ENCODE data around the gene GHDC. TPM values are rescaled to one million over a fixed set of nuclear protein-coding genes. Genes with fewer than 3 reads are reported as not detected.

GHDC gene, protein sequence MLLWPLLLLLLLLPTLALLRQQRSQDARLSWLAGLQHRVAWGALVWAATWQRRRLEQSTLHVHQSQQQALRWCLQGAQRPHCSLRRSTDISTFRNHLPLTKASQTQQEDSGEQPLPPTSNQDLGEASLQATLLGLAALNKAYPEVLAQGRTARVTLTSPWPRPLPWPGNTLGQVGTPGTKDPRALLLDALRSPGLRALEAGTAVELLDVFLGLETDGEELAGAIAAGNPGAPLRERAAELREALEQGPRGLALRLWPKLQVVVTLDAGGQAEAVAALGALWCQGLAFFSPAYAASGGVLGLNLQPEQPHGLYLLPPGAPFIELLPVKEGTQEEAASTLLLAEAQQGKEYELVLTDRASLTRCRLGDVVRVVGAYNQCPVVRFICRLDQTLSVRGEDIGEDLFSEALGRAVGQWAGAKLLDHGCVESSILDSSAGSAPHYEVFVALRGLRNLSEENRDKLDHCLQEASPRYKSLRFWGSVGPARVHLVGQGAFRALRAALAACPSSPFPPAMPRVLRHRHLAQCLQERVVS
- 21.5 and 28.6 TPM in 2 replicates for total RNA-seq (2021)
- Bru-seq, nascent RNA, result percentile 39 among the genes with signal in this experiment
- BruChase-seq, experiment 1, labeled RNA remaining after a 2-hour chase, result percentile 49 among the genes with signal in this experiment
- percentile 59 among the genes with signal in this experiment for BruChase-seq, experiment 2, labeled RNA remaining after a 6-hour chase
- long read RNA-seq, partial matches to known transcripts, result 6 of 9 reads
- long read RNA-seq, other reads (novel, unspliced or antisense), result 2 of 9 reads

DNA sequence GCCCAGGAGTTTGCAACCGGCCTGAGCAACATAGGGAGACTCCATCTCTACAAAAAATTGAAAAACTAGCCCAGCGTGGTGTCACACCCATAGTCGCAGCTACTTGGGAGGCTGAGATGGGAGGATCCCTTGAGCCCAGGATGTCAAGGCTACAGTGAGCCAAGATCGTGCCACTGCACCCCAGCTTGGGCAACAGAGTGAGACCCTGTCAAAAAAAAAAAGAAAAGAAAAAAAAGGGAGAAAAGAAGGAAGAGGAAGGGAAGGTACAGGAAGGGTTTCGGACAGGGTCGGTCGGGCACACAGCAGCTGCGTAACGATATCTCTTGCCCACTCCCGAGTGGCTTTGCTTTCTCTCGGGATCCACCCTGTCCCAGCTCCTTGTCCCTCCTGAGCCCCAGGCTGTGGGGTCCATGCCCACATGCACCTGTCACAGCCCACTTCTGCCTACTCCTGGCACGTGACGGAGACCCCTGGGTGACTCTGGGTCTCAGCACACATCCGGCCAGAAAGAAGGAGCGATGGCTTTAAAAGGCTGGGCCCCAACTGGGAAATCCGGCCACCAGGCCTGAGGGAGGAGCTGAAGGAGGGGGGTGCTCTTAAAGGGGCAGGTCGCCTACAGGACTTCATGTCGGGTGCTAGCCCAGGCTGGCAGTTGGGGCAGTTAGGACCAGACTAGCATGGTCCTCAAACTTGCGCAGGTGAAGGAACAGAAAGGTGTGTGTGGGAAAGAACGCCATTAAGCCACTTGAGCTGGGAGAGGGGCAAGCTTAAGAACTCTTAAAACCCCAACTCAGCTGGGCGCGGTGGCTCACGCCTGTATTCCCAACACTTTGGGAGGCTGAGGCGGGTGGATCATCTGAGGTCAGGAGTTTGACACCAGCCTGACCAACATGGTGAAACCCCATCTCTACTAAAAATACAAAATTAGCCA lies at the start of gene GHDC:
Gene GHDC (minus strand): TSS at position 526 of the 931 bp plus-strand sequence. CDS start 913 bp downstream, outside the sequence.
- intact Hi-C loops (cut with micrococcal nuclease; ENCODE audit: unreplicated experiment), result no loop called here
- TSS peak; percentile 69 for BruUV-seq (replicated peaks)
- peak within 1 kb of the TSS; percentile 80 for H3K4me2 ChIP-seq

DNA sequence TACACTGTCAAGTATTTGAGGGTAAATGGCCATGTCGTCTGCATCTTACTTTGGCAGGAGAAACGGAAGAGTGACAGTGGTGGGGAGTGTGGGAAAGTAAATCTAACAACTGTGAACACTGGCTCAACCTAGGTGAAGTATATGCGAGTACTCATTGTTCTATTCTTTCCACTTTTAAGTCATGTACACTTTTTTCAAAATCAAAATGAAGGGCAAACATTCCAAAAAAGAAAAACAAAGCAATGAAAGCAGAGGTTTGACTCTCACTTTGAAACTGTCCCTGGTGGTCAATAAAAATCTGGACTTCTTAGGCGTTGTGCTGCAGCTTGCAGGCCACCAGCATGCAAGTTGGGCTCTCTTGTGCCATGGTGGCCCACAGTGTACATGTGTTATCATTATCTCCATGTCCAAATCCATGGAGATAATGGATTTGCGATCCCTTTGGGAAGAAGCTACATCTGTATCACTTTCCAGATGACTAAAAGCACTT lies 49.2 kb upstream of the GHDC start:
- BruUV-seq (replicated peaks), result no TSS peak
- POLR2A ChIA-PET (ENCODE audit: unreplicated experiment), result no interaction called here

More for the DNA sequence above, at the start of gene GHDC:
- 0 out of 2 replicates have a peak, but pooled peaks cover 6% of the 10 kb centered on the region for H3K4me1 ChIP-seq (replicated peaks; ENCODE audit: insufficient read depth)
- ChIA-PET CTCF (no interaction called here), POLR2A (ENCODE audit: unreplicated experiment) (interaction anchor here (0.6 kb wide), 1 partner anchor 184 kb away, joined by 4 read pairs; no protein-coding TSS in a partner anchor)
- TF ChIP-seq, protein P1, sequence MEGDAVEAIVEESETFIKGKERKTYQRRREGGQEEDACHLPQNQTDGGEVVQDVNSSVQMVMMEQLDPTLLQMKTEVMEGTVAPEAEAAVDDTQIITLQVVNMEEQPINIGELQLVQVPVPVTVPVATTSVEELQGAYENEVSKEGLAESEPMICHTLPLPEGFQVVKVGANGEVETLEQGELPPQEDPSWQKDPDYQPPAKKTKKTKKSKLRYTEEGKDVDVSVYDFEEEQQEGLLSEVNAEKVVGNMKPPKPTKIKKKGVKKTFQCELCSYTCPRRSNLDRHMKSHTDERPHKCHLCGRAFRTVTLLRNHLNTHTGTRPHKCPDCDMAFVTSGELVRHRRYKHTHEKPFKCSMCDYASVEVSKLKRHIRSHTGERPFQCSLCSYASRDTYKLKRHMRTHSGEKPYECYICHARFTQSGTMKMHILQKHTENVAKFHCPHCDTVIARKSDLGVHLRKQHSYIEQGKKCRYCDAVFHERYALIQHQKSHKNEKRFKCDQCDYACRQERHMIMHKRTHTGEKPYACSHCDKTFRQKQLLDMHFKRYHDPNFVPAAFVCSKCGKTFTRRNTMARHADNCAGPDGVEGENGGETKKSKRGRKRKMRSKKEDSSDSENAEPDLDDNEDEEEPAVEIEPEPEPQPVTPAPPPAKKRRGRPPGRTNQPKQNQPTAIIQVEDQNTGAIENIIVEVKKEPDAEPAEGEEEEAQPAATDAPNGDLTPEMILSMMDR (conservative IDR thresholded peaks at IDR 0.05), result no peak
- no peaks in the 10 kb centered on the region for H3K79me2 ChIP-seq (ENCODE audit: low read depth)
- DNase-seq, result peak; percentile 63 to 65
- no peaks in the 10 kb centered on the region for H3K9me2 ChIP-seq (ENCODE audit: insufficient read depth)
- H3K36me3 ChIP-seq (ENCODE audit: low read depth), result no peaks in the 10 kb centered on the region
- H3K4me3 ChIP-seq, result peak within 1 kb of the TSS; percentile 72
- no peaks in the 10 kb centered on the region for H3K27me3 ChIP-seq (ENCODE audit: insufficient read depth, low read depth)
- H4K20me1 ChIP-seq (ENCODE audit: insufficient read depth), result no peaks in the 10 kb centered on the region
- no peak within 1 kb of the TSS for H3K27ac ChIP-seq
- H3K9me3 ChIP-seq (ENCODE audit: insufficient read depth, low read depth), result no peaks in the 10 kb centered on the region
- no peaks in the 10 kb centered on the region for H3F3A ChIP-seq (ENCODE audit: insufficient read depth, low read depth)
- peak within 1 kb of the TSS; percentile 98 for H2AFZ ChIP-seq

More for the DNA sequence above, 49.2 kb upstream of the GHDC start:
- no peak for DNase-seq
- no peak overlapping the region for H3K4me2 ChIP-seq
- H3K27me3 ChIP-seq (ENCODE audit: insufficient read depth, low read depth), result no peaks in the 10 kb centered on the region
- TF ChIP-seq, protein P1 (conservative IDR thresholded peaks at IDR 0.05), result no peak
- TF ChIP-seq EZH2 (IDR thresholded peaks at IDR 0.05; ENCODE audit: low read depth), result no peak
- peaks cover 8% of the 10 kb centered on the region; the same call in 1 of the 2 replicates for H3K4me1 ChIP-seq (replicated peaks; ENCODE audit: insufficient read depth)
- no peaks in the 10 kb centered on the region for H3K36me3 ChIP-seq (ENCODE audit: low read depth)
- H4K20me1 ChIP-seq (ENCODE audit: insufficient read depth), result no peaks in the 10 kb centered on the region
- no peaks in the 10 kb centered on the region for H3K9me2 ChIP-seq (ENCODE audit: insufficient read depth)
- H3K79me2 ChIP-seq (ENCODE audit: low read depth), result peaks cover 11% of the 10 kb centered on the region
- CTCF ChIA-PET, result no interaction called here
- H3F3A ChIP-seq (ENCODE audit: insufficient read depth, low read depth), result peaks cover 11% of the 10 kb centered on the region
- no peaks in the 10 kb centered on the region; the same call in 1 of the 2 replicates for H3K9me3 ChIP-seq (ENCODE audit: insufficient read depth, low read depth)
- no peak overlapping the region for H3K27ac ChIP-seq
- H2AFZ ChIP-seq, result no peak overlapping the region
- no peak overlapping the region for H3K4me3 ChIP-seq
- intact Hi-C loops (cut with micrococcal nuclease; ENCODE audit: unreplicated experiment), result no loop called here
